ENCODE measurements around the gene ZBP1. TPM values are rescaled to one million over a fixed set of nuclear protein-coding genes. Genes with fewer than 3 reads are reported as not detected.

ZBP1 gene
- total RNA-seq, 1 experiment from 2014 or later: not detected

DNA sequence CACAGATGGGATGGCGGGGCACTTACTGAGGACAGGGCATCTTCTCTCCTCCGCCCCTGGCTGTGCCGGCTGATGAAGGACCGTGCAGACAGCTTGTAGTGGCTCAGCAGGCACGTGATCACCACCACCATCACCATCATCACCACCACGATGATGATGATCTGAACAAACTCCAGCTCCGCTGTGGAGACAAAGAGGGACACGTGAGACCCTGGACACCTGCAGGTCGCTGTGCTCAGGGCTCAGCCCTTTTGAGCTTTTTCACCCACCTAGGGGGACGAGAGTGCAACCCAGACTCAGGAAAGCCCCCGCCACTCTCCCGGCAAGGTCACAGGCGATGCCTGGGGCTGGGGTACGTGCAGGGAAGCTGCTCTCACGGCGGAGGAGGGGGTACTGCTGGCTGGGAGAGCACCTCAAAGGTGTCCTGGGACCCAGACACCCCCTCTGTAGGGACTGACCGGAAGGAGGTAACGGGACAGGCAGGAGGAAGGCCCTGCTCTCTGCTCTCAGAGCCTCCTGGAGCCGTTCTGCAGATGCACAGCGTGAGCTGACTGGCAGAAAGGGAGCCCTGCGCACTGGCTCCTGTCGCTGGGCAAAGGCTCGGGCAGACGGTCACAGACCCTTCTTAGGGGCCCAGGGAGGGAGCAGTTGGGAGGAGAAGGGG is 39.4 kb upstream of the ZBP1 start:
- Histone ChIP-seq H3K36me3 (ENCODE audit: control insufficient read depth in 1 of 2, insufficient read depth in 2 of 2, low read length in 2 of 2) (no peaks in the 10 kb centered on the region), H3K9me2 (ENCODE audit: insufficient read depth) (no peaks in the 10 kb centered on the region), H3K9me3 (ENCODE audit: control insufficient read depth in 1 of 2, insufficient read depth in 1 of 2, low read depth in 1 of 2, low read length in 2 of 2) (no peaks in the 10 kb centered on the region; a peak in 1 of 4 replicates), H3K27me3 (ENCODE audit: insufficient read depth, low read length) (no peaks in the 10 kb centered on the region), H4K20me1 (ENCODE audit: insufficient read depth) (no peaks in the 10 kb centered on the region), H2AFZ (ENCODE audit: low read depth, low read length, poor library complexity, severe bottlenecking) (no peak overlapping the region), H3K4me3 (replicated peaks in 1 of 2; ENCODE audit: low read depth in 1 of 2, low read length in 2 of 2) (no peak overlapping the region), H3K4me1 (ENCODE audit: control insufficient read depth in 1 of 2, insufficient read depth in 2 of 2, low read length in 2 of 2) (no peaks in the 10 kb centered on the region), H3K4me2 (ENCODE audit: low read length) (no peak overlapping the region), H3K9ac (ENCODE audit: low read length) (no peak overlapping the region), H3K27ac (ENCODE audit: low read depth, low read length) (no peak overlapping the region), H3K79me2 (ENCODE audit: insufficient read depth, low read length) (no peaks in the 10 kb centered on the region)
- no TSS peak for BruUV-seq (replicated peaks)
- ATAC-seq: no peak
- POLR2A ChIA-PET: no interaction called here
- RAD21 ChIA-PET (ENCODE audit: low non-redundant PET in 1 of 2, low total read pairs in 2 of 2, uncharacterized antibody in 2 of 2, unreplicated experiment in 2 of 2): no interaction called here
- DNase-seq (ENCODE audit: low read depth, low spot score): no peak
- TF ChIP-seq POLR2A (IDR thresholded peaks at IDR 0.05; ENCODE audit: borderline replicate concordance, extremely low read depth, insufficient read depth, insufficient read length) (no peak), CBX3 (IDR thresholded peaks at IDR 0.05; ENCODE audit: low read depth) (no peak), POLR2AphosphoS5 (IDR thresholded peaks at IDR 0.05; ENCODE audit: low read depth, low read length) (no peak), TCF7L2 (IDR thresholded peaks at IDR 0.05; ENCODE audit: borderline replicate concordance, extremely low read depth, insufficient read depth, insufficient read length) (no peak), JUND (IDR thresholded peaks at IDR 0.05) (no peak)
- TF ChIP-seq, protein P1, sequence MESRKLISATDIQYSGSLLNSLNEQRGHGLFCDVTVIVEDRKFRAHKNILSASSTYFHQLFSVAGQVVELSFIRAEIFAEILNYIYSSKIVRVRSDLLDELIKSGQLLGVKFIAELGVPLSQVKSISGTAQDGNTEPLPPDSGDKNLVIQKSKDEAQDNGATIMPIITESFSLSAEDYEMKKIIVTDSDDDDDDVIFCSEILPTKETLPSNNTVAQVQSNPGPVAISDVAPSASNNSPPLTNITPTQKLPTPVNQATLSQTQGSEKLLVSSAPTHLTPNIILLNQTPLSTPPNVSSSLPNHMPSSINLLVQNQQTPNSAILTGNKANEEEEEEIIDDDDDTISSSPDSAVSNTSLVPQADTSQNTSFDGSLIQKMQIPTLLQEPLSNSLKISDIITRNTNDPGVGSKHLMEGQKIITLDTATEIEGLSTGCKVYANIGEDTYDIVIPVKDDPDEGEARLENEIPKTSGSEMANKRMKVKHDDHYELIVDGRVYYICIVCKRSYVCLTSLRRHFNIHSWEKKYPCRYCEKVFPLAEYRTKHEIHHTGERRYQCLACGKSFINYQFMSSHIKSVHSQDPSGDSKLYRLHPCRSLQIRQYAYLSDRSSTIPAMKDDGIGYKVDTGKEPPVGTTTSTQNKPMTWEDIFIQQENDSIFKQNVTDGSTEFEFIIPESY (IDR thresholded peaks at IDR 0.05; ENCODE audit: extremely low read depth, insufficient replicate concordance, low read length): no peak
- TF ChIP-seq, protein P2, sequence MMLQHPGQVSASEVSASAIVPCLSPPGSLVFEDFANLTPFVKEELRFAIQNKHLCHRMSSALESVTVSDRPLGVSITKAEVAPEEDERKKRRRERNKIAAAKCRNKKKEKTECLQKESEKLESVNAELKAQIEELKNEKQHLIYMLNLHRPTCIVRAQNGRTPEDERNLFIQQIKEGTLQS (IDR thresholded peaks at IDR 0.05): no peak
- intact Hi-C loops (cut with micrococcal nuclease): no loop called here
- CTCF ChIA-PET: no interaction called here

Data from HCT116 (cell line).